Type B pancreatic cell (in vitro differentiated cells): ENCODE measurements around the gene CSNK1E. TPM values are rescaled to one million over a fixed set of nuclear protein-coding genes. Genes with fewer than 3 reads are reported as not detected.

ENCODE experiments used
- DNase-seq: peaks from one replicate; pipeline ENCODE4 v3.0.0; 2021; ENCODE audit warnings: mixed read lengths; ENCODE audit not compliant: unreplicated experiment; ENCODE audit errors: extremely low spot score
- H3K27ac Mint-ChIP-seq: 2 replicates; pipeline ENCODE4 v1.8.0; 2021; ENCODE audit warnings: mild to moderate bottlenecking, mixed read lengths
- H3K27me3 Mint-ChIP-seq: 2 replicates; pipeline ENCODE4 v1.8.0; 2021; ENCODE audit warnings: mixed read lengths
- H3K36me3 Mint-ChIP-seq: 2 replicates; pipeline ENCODE4 v1.8.0; 2021; ENCODE audit warnings: mixed read lengths
- H3K4me1 Mint-ChIP-seq: one replicate; pipeline ENCODE4 v1.8.0; 2021; ENCODE audit warnings: mixed read lengths; ENCODE audit not compliant: unreplicated experiment
- H3K4me3 Mint-ChIP-seq: 2 replicates; pipeline ENCODE4 v1.8.0; 2021; ENCODE audit warnings: mild to moderate bottlenecking, mixed read lengths
- H3K9me3 Mint-ChIP-seq: 2 replicates; pipeline ENCODE4 v1.8.0; 2021; ENCODE audit warnings: mixed read lengths
- total RNA-seq: library from RNA; stranded (reverse); gene quantifications from 2 replicates; pipeline ENCODE4 v1.2.1, GENCODE V29; 2021; ENCODE audit warnings: low replicate concordance
- TF ChIP-seq, protein P1 (sequence below): fragments of 200-600 bp; sonication (generic); conservative IDR thresholded peaks from 2 replicates; pipeline ENCODE4 v1.5.0; 2021; ENCODE audit warnings: antibody characterized with exemption, mild to moderate bottlenecking

Gene CSNK1E
- total RNA-seq, 1 donor from 2014 or later = 199 TPM

DNA sequence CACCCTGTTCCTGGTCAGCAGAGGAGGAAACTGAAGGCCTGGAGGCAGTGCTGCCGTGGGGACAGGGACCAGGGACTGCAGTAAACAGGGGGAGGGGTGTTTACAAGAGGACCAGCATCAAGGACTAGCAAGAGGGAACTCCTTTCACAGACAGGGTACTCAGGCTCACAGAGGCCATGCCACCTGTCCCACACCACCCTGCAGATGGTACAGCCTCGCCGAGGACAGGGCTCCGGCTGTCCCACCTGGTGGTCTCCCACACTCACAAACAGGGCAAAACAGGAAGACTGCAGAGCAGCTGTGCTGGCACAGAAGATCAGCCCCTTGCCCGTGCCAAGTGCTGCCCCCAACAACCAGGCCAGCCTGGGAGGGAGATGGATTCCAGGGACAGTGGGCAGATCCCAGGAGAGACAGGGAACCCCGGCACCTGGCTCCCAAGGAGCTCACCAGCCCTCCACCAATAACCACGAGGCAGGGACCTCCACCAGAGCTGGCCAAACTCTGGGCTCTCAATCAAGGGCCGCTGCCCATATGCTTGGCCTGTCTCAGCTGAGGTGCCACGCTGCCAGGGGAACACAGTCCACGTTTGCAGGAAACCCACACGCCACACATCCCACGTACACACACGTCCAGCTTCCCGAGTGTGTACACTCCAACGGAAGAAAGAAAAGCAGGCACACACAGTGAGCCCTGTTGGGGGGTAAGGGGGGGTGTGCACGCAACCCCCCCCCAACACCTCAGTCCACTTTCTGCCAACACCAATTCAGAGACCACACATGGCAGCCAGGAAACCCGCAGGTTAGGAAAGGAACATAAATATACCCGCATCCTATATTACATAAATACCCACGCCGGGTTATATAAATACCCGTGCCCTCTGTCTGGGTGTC is 2.1 kb downstream of the CSNK1E start:
- no peak for DNase-seq
- H3K27ac Mint-ChIP-seq = peak overlapping the region; percentile 98
- peaks cover 3% of the 10 kb centered on the region for H3K36me3 Mint-ChIP-seq
- no peaks in the 10 kb centered on the region for H3K27me3 Mint-ChIP-seq
- no peaks in the 10 kb centered on the region for H3K9me3 Mint-ChIP-seq
- TF ChIP-seq, protein P1, sequence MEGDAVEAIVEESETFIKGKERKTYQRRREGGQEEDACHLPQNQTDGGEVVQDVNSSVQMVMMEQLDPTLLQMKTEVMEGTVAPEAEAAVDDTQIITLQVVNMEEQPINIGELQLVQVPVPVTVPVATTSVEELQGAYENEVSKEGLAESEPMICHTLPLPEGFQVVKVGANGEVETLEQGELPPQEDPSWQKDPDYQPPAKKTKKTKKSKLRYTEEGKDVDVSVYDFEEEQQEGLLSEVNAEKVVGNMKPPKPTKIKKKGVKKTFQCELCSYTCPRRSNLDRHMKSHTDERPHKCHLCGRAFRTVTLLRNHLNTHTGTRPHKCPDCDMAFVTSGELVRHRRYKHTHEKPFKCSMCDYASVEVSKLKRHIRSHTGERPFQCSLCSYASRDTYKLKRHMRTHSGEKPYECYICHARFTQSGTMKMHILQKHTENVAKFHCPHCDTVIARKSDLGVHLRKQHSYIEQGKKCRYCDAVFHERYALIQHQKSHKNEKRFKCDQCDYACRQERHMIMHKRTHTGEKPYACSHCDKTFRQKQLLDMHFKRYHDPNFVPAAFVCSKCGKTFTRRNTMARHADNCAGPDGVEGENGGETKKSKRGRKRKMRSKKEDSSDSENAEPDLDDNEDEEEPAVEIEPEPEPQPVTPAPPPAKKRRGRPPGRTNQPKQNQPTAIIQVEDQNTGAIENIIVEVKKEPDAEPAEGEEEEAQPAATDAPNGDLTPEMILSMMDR = no peak
- peak overlapping the region; percentile 96 for H3K4me3 Mint-ChIP-seq
- H3K4me1 Mint-ChIP-seq = peaks cover 48% of the 10 kb centered on the region

DNA sequence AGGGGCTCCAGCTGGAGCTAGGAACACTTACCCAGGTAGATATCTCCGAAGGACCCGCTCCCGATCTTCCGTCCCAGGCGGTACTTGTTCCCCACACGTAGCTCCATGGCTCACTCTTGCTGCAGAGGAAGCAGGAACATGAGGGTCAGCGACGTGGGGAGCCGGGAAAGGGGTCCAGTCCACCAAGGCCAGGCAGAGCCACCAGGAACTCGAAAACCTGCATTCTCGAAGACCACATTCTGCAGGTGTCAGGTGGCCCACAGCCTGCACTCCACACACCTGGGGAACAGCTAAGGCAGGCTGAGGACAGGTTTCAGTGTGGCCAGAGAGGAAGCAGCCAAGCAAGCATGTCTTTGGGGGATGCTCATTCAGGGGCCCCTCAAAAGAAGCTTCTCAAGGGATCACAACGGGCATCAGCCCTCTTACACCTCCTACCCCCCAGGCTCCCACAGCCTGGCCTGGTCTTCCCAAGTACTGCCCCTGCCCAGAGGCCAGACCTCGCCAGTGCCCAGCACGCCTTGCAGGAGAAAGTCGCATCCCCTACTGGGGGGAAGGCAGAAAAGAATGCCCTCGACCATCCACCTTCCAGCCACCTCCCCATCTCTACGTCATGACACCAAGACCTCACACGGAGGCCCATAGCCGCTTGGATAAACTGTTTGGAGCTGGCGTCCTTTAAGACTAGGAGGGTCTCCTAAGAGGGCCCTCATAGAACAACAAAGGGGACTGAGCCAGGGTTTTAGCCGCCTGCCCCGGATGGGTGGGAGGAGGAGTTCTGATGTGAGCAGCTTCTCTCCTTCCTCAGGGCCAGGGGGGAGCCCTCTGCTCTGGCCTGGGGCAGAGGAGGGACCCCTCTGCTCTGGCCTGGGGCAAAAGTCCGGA is 2.9 kb downstream of the CSNK1E start:
- Mint-ChIP-seq H3K27me3 (no peaks in the 10 kb centered on the region), H3K36me3 (peaks cover 3% of the 10 kb centered on the region), H3K9me3 (no peaks in the 10 kb centered on the region), H3K27ac (peak overlapping the region; percentile 98), H3K4me1 (peaks cover 46% of the 10 kb centered on the region), H3K4me3 (peak overlapping the region; percentile 96)
- no peak for DNase-seq
- TF ChIP-seq, protein P1 = no peak

DNA sequence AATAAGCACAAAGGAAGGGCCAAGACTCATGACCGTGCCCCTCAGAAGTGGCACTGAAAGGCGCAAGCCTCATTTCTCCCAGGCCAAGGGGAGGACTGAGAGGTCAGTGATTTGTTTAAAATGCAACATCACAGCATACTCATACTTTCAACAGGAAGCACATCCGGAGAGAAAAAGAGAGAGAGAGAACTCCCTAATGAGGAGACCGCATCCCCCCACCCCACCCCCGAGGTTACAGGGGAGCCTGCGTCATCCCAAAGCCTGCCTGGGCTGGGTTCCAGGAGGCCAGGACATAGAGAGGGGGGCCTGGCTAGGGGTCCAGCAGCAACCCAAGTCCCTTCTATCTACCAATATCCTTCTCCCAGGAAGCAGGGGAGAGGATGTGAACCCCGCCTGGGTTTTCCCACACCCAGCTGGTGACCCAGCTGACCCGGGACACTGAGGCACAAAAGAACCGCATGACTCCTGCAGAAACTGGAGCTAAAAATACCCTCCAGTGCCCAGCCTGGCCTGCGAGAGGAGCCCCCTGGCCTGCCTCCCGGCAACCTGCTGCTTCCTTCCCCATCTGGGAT is 3.8 kb downstream of the CSNK1E start:
- Mint-ChIP-seq H3K36me3 (peaks cover 5% of the 10 kb centered on the region), H3K4me3 (peak overlapping the region; percentile 96), H3K27ac (peak overlapping the region; percentile 98), H3K9me3 (no peaks in the 10 kb centered on the region), H3K4me1 (peaks cover 46% of the 10 kb centered on the region), H3K27me3 (no peaks in the 10 kb centered on the region)
- TF ChIP-seq, protein P1 = no peak
- no peak for DNase-seq

DNA sequence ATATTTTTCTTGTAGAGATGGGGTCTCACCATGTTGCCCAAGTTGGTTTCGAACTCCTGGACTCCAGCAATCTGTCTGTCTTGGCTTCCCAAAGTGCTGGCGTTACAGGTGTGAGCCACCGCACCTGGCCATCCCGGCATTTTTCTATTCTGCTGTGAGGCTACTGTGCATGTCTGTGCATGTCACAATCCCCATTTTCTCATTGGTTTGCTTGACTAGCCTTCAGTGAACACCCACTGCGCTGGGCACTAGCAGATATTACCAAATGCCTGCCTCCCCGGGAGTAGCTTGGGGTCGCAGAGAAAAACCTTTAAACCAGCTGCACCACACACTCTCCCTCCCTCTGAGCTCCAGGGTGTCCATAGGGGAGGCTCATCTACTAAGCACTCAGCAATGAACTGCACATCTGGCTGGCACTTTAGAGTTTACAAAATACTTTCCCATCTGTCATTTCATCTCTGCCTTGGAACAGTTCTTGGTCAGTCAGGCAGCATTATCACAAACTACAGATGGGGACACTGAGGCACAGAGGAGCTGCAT is 4.9 kb downstream of the CSNK1E start:
- Mint-ChIP-seq H3K9me3 (no peaks in the 10 kb centered on the region), H3K36me3 (peaks cover 11% of the 10 kb centered on the region), H3K27me3 (no peaks in the 10 kb centered on the region), H3K4me1 (peaks cover 42% of the 10 kb centered on the region), H3K27ac (peak overlapping the region; percentile 65), H3K4me3 (peak overlapping the region; percentile 41)
- no peak for DNase-seq
- TF ChIP-seq, protein P1 = no peak

DNA sequence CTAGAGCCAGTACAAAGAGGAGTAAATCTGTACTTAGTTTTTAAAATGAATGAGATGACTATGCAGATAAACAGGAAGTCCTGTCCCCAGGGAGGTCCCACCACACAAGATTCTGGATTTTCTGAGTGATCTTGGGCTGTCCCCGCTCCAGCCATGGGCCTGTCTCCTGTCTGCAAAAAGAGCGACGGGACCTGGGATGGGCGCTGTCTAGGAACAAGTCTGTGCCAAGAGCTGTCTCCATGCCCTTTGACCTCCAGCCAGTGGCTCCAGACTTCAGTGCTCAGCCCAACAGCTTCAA is 6.0 kb downstream of the CSNK1E start:
- TF ChIP-seq, protein P1 = no peak
- Mint-ChIP-seq H3K27me3 (no peaks in the 10 kb centered on the region), H3K27ac (peak overlapping the region; percentile 65), H3K9me3 (no peaks in the 10 kb centered on the region), H3K4me1 (peaks cover 43% of the 10 kb centered on the region), H3K36me3 (peaks cover 11% of the 10 kb centered on the region), H3K4me3 (no peak overlapping the region)
- no peak for DNase-seq
